HCT116 (cell line): ENCODE data around the gene ELF5. TPM values are rescaled to one million over a fixed set of nuclear protein-coding genes. Genes with fewer than 3 reads are reported as not detected.

Experiments used
- ATAC-seq: fragments of 200-7000 bp; cut with Tn5 transposase; 2 replicates; pipeline ENCODE4 v1.9.1; 2020; ENCODE audit warnings: mild to moderate bottlenecking, moderate library complexity
- BruUV-seq: library from RNA; stranded (reverse); fragments of 400-500 nt; replicated peaks from 2 replicates; lab custom pipeline; 2021; lab: Mats Ljungman, UMichigan
- CTCF ChIA-PET: fragments of 300-600 bp; sonication (Branson Sonifier 250); formaldehyde crosslinking; loops from one replicate; lab custom pipeline; 2021; ENCODE audit warnings: antibody characterized with exemption; lab: Charles Lee
- POLR2A ChIA-PET: fragments of 300-600, 350-600 bp; sonication (Branson Sonifier 250); formaldehyde crosslinking; loops from one replicate; lab custom pipeline; 2021; ENCODE audit warnings: antibody characterized with exemption; lab: Charles Lee
- RAD21 ChIA-PET, 2 experiments: fragments of 300-600 bp; sonication (Branson Sonifier 250); formaldehyde crosslinking; loops; one replicate each; lab custom pipeline; 2023; ENCODE audit warnings: low total read pairs in 2 of 2; ENCODE audit not compliant: uncharacterized antibody in 2 of 2, unreplicated experiment in 2 of 2, low non-redundant PET in 1 of 2; lab: Charles Lee
- DNase-seq: peaks from one replicate; pipeline ENCODE4 v3.0.0-alpha.2; 2010; ENCODE audit warnings: low read depth, low spot score
- H2AFZ ChIP-seq: fragments of 200-600 bp; shearing (Covaris generic), sonication (generic); 2 replicates; pipeline ENCODE4 v1.6.1; 2017; ENCODE audit warnings: low read depth, mixed run types, mixed read lengths, antibody characterized with exemption, low read length; ENCODE audit not compliant: poor library complexity, severe bottlenecking
- H3K27ac ChIP-seq: 2 replicates; pipeline ENCODE4 v1.5.1; 2012; ENCODE audit warnings: low read depth, low read length
- H3K27me3 ChIP-seq: fragments of 200-600 bp; sonication (generic); 2 replicates; pipeline ENCODE4 v1.6.1; 2016; ENCODE audit warnings: mixed run types, low read length, mixed read lengths; ENCODE audit not compliant: insufficient read depth
- H3K36me3 ChIP-seq, 2 experiments: fragments of 200-500 bp in 1 of 2; fragments of 200-600 bp in 1 of 2; sonication (Bioruptor generic) in 1 of 2; sonication (generic) in 1 of 2; 2 replicates each; pipeline versions ENCODE4 v1.5.1 to v1.6.1; 2014 to 2016; ENCODE audit warnings: low read length in 2 of 2, inconsistent platforms in 1 of 2, mixed read lengths in 1 of 2, mixed run types in 1 of 2; ENCODE audit not compliant: insufficient read depth in 2 of 2, control insufficient read depth in 1 of 2
- H3K4me1 ChIP-seq, 2 experiments: fragments of 200-600 bp in 1 of 2; sonication (generic) in 1 of 2; 2 replicates each; pipeline versions ENCODE4 v1.5.1 to v1.6.1; 2012 to 2017; ENCODE audit warnings: low read length in 2 of 2, inconsistent platforms in 1 of 2, mild to moderate bottlenecking in 1 of 2, mixed read lengths in 1 of 2, mixed run types in 1 of 2, moderate library complexity in 1 of 2; ENCODE audit not compliant: insufficient read depth in 2 of 2, control insufficient read depth in 1 of 2
- H3K4me2 ChIP-seq: fragments of 200-600 bp; sonication (generic); 2 replicates; pipeline ENCODE4 v1.6.1; 2017; ENCODE audit warnings: mixed run types, low read length, mixed read lengths
- H3K4me3 ChIP-seq, 2 experiments: fragments of 200-600 bp in 1 of 2; sonication (generic) in 1 of 2; replicated peaks in 1 of 2; 2 replicates each; pipeline ENCODE4 v1.5.1; 2011 to 2016; ENCODE audit warnings: low read length in 2 of 2, control low read depth in 1 of 2, low read depth in 1 of 2, mild to moderate bottlenecking in 1 of 2, mixed read lengths in 1 of 2, mixed run types in 1 of 2
- H3K79me2 ChIP-seq: fragments of 200-600 bp; sonication (generic); 2 replicates; pipeline ENCODE4 v1.6.1; 2017; ENCODE audit warnings: mild to moderate bottlenecking, mixed run types, low read length, moderate library complexity, mixed read lengths; ENCODE audit not compliant: insufficient read depth
- H3K9ac ChIP-seq: fragments of 200-600 bp; sonication (generic); 2 replicates; pipeline ENCODE4 v1.6.1; 2016; ENCODE audit warnings: low read length, mixed read lengths
- H3K9me2 ChIP-seq: fragments of 200-600 bp; sonication (generic), shearing (Covaris generic); 2 replicates; pipeline ENCODE4 v1.6.1; 2017; ENCODE audit warnings: mixed run types, mild to moderate bottlenecking, moderate library complexity; ENCODE audit not compliant: insufficient read depth
- H3K9me3 ChIP-seq, 2 experiments: fragments of 200-500 bp in 1 of 2; fragments of 200-600 bp in 1 of 2; sonication (Bioruptor generic) in 1 of 2; sonication (generic) in 1 of 2; 2 replicates each; pipeline ENCODE4 v1.6.1; 2014 to 2017; ENCODE audit warnings: low read length in 2 of 2, mixed read lengths in 2 of 2, inconsistent platforms in 1 of 2, low read depth in 1 of 2, mild to moderate bottlenecking in 1 of 2, mixed run types in 1 of 2, moderate library complexity in 1 of 2; ENCODE audit not compliant: control insufficient read depth in 1 of 2, insufficient read depth in 1 of 2
- H4K20me1 ChIP-seq: fragments of 200-600 bp; sonication (generic), shearing (Covaris generic); 2 replicates; pipeline ENCODE4 v1.6.1; 2017; ENCODE audit warnings: mixed run types, mild to moderate bottlenecking, moderate library complexity; ENCODE audit not compliant: insufficient read depth
- CBX3 ChIP-seq: IDR thresholded peaks from 2 replicates; pipeline ENCODE4 v1.6.1; 2012; ENCODE audit warnings: low read depth
- CEBPB ChIP-seq: IDR thresholded peaks from 2 replicates; pipeline ENCODE4 v1.6.1; 2012; ENCODE audit warnings: low read depth
- EGR1 ChIP-seq: IDR thresholded peaks from 2 replicates; pipeline ENCODE4 v1.6.1; 2012; ENCODE audit warnings: low read depth
- EZH2phosphoT487 ChIP-seq: fragments of 200-600 bp; IDR thresholded peaks from 2 replicates; pipeline ENCODE4 v1.6.1; 2018; ENCODE audit warnings: antibody characterized with exemption, borderline replicate concordance
- FOSL1 ChIP-seq: IDR thresholded peaks from 2 replicates; pipeline ENCODE4 v1.6.1; 2012; ENCODE audit warnings: low read depth
- JUND ChIP-seq: IDR thresholded peaks from 2 replicates; pipeline ENCODE4 v1.6.1; 2012
- POLR2AphosphoS5 ChIP-seq: IDR thresholded peaks from 2 replicates; pipeline ENCODE4 v1.6.1; 2011; ENCODE audit warnings: mild to moderate bottlenecking, low read depth, low read length, moderate library complexity
- RAD21 ChIP-seq: IDR thresholded peaks from 2 replicates; pipeline ENCODE4 v1.6.1; 2012; ENCODE audit warnings: low read depth, mild to moderate bottlenecking
- SIN3A ChIP-seq: IDR thresholded peaks from 2 replicates; pipeline ENCODE4 v1.6.1; 2012; ENCODE audit warnings: low read depth
- SRF ChIP-seq: IDR thresholded peaks from 2 replicates; pipeline ENCODE4 v1.6.1; 2012; ENCODE audit warnings: low read depth
- YY1 ChIP-seq: IDR thresholded peaks from 2 replicates; pipeline ENCODE4 v1.6.1; 2011; ENCODE audit warnings: low read length, low read depth, moderate library complexity, mild to moderate bottlenecking; ENCODE audit not compliant: insufficient replicate concordance; ENCODE audit errors: extremely low read depth
- ZBTB33 ChIP-seq: IDR thresholded peaks from 2 replicates; pipeline ENCODE4 v1.6.1; 2011; ENCODE audit warnings: mild to moderate bottlenecking, low read length, moderate library complexity; ENCODE audit not compliant: insufficient replicate concordance; ENCODE audit errors: extremely low read depth
- ZNF274 ChIP-seq: fragments of 200-500 bp; sonication (Bioruptor generic); IDR thresholded peaks from 2 replicates; pipeline ENCODE4 v1.6.1; 2014; ENCODE audit warnings: mild to moderate bottlenecking, low read depth, low read length, inconsistent platforms
- intact Hi-C: fragments of 100-400 bp; cut with micrococcal nuclease; formaldehyde crosslinking; loops from 2 replicates; pipeline ENCODE4 v1.10.0; 2022
- total RNA-seq: library from RNA; stranded (reverse); gene quantifications from one replicate; pipeline ENCODE4 v1.2.1, GENCODE V29; 2021; ENCODE audit not compliant: unreplicated experiment
- TF ChIP-seq, protein P1 (sequence below): IDR thresholded peaks from 2 replicates; pipeline ENCODE4 v1.6.1; 2012; ENCODE audit warnings: low read depth
- TF ChIP-seq, protein P2 (sequence below): IDR thresholded peaks from 2 replicates; pipeline ENCODE4 v1.6.1; 2012

Gene ELF5
- total RNA-seq, 1 experiment from 2014 or later = 0.32 TPM

GRCh38 chr11:34488855-34489557 lies 24.6 kb downstream of the ELF5 start:
- ChIA-PET RAD21 (interaction anchor here in 1 of 2 experiments (0.6 kb wide), 1 partner anchor 409 kb away, joined by 5 read pairs; no protein-coding TSS in a partner anchor), POLR2A (no interaction called here), CTCF (no interaction called here)
- intact Hi-C loops = no loop called here
- H3K9me3 ChIP-seq = no peaks in the 10 kb centered on the region
- no peak for DNase-seq
- H3K36me3 ChIP-seq = no peaks in the 10 kb centered on the region
- H2AFZ ChIP-seq = no peak overlapping the region
- TF ChIP-seq, protein P1, sequence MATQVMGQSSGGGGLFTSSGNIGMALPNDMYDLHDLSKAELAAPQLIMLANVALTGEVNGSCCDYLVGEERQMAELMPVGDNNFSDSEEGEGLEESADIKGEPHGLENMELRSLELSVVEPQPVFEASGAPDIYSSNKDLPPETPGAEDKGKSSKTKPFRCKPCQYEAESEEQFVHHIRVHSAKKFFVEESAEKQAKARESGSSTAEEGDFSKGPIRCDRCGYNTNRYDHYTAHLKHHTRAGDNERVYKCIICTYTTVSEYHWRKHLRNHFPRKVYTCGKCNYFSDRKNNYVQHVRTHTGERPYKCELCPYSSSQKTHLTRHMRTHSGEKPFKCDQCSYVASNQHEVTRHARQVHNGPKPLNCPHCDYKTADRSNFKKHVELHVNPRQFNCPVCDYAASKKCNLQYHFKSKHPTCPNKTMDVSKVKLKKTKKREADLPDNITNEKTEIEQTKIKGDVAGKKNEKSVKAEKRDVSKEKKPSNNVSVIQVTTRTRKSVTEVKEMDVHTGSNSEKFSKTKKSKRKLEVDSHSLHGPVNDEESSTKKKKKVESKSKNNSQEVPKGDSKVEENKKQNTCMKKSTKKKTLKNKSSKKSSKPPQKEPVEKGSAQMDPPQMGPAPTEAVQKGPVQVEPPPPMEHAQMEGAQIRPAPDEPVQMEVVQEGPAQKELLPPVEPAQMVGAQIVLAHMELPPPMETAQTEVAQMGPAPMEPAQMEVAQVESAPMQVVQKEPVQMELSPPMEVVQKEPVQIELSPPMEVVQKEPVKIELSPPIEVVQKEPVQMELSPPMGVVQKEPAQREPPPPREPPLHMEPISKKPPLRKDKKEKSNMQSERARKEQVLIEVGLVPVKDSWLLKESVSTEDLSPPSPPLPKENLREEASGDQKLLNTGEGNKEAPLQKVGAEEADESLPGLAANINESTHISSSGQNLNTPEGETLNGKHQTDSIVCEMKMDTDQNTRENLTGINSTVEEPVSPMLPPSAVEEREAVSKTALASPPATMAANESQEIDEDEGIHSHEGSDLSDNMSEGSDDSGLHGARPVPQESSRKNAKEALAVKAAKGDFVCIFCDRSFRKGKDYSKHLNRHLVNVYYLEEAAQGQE = no peak
- no peak for TF ChIP-seq POLR2AphosphoS5
- no peak for TF ChIP-seq EZH2phosphoT487
- TF ChIP-seq ZNF274 = no peak
- TF ChIP-seq FOSL1 = no peak
- TF ChIP-seq EGR1 = no peak
- TF ChIP-seq CBX3 = no peak
- TF ChIP-seq, protein P2, sequence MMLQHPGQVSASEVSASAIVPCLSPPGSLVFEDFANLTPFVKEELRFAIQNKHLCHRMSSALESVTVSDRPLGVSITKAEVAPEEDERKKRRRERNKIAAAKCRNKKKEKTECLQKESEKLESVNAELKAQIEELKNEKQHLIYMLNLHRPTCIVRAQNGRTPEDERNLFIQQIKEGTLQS = no peak
- no peak for TF ChIP-seq SRF
- TF ChIP-seq YY1 = no peak
- TF ChIP-seq CEBPB = no peak
- no peak for TF ChIP-seq SIN3A
- no peak for TF ChIP-seq ZBTB33
- no peak for TF ChIP-seq RAD21
- no peak for TF ChIP-seq JUND
- H3K27ac ChIP-seq = no peak overlapping the region
- H3K9me2 ChIP-seq = no peaks in the 10 kb centered on the region
- H3K9ac ChIP-seq = no peak overlapping the region
- H3K4me2 ChIP-seq = no peak overlapping the region
- no peaks in the 10 kb centered on the region for H3K27me3 ChIP-seq
- peaks cover 7 to 17% of the 10 kb centered on the region in 2 experiments; a peak in 3 of 4 replicates for H3K4me1 ChIP-seq
- H4K20me1 ChIP-seq = no peaks in the 10 kb centered on the region
- no TSS peak for BruUV-seq
- no peak for ATAC-seq
- H3K4me3 ChIP-seq = no peak overlapping the region
- H3K79me2 ChIP-seq = no peaks in the 10 kb centered on the region
